ENCODE measurements around the gene ERCC4.

Gene ERCC4

GRCh38 chr16:13962232-13962631, 42.3 kb downstream of the ERCC4 start:
- Histone ChIP-seq H3K4me3 (ENCODE audit: low read depth, low read length) (no peak overlapping the region), H2BK5ac (ENCODE audit: low read depth, low read length, poor library complexity) (no peak overlapping the region), H2BK12ac (ENCODE audit: low read length) (no peak overlapping the region), H2BK120ac (ENCODE audit: insufficient read depth, low read length, poor library complexity) (no peak overlapping the region), H3K18ac (ENCODE audit: low read length) (no peak overlapping the region), H3K79me1 (ENCODE audit: low read length) (no peaks in the 10 kb centered on the region), H3K23ac (ENCODE audit: low read length) (no peak overlapping the region), H3K36me3 (ENCODE audit: control insufficient read depth in 1 of 2, insufficient read depth in 2 of 2, low read length in 2 of 2) (no peaks in the 10 kb centered on the region), H3K4me2 (ENCODE audit: low read length) (no peak overlapping the region), H3K9me3 (ENCODE audit: insufficient read depth, low read depth, low read length) (no peaks in the 10 kb centered on the region), H2AFZ (ENCODE audit: insufficient read depth, low read length, poor library complexity) (no peak overlapping the region), H2AK5ac (ENCODE audit: low read length) (no peak overlapping the region), H3K79me2 (ENCODE audit: control insufficient read depth, insufficient read depth, low read length, poor library complexity) (no peaks in the 10 kb centered on the region), H4K12ac (ENCODE audit: low read depth, low read length) (no peak overlapping the region), H4K8ac (ENCODE audit: low read depth, low read length) (no peak overlapping the region), H3K27me3 (ENCODE audit: insufficient read depth, low read length) (no peaks in the 10 kb centered on the region), H3K27ac (ENCODE audit: low read depth, low read length) (no peak overlapping the region), H3K4ac (ENCODE audit: low read depth, low read length) (no peak overlapping the region), H3K14ac (ENCODE audit: low read length) (no peak overlapping the region), H3K4me1 (ENCODE audit: control insufficient read depth in 1 of 2, insufficient read depth in 2 of 2, low read length in 2 of 2) (peaks cover 6% of the 10 kb centered on the region in 2 experiments), H4K91ac (ENCODE audit: low read depth, low read length) (no peak overlapping the region), H3K9ac (ENCODE audit: low read length) (no peak overlapping the region)
- DNase-seq, result no peak
- WGBS (ENCODE audit: extremely low coverage, insufficient coverage, insufficient read length), result no CpG with 5 or more reads among the region's 1 CpG

GRCh38 chr16:13968835-13969234, 48.9 kb downstream of the ERCC4 start:
- Histone ChIP-seq H2BK12ac (ENCODE audit: low read length) (no peak overlapping the region), H3K79me2 (ENCODE audit: control insufficient read depth, insufficient read depth, low read length, poor library complexity) (no peaks in the 10 kb centered on the region), H3K4me2 (ENCODE audit: low read length) (no peak overlapping the region), H3K27me3 (ENCODE audit: insufficient read depth, low read length) (no peaks in the 10 kb centered on the region), H3K36me3 (ENCODE audit: control insufficient read depth in 1 of 2, insufficient read depth in 2 of 2, low read length in 2 of 2) (no peaks in the 10 kb centered on the region), H2BK5ac (ENCODE audit: low read depth, low read length, poor library complexity) (no peak overlapping the region), H3K4me3 (ENCODE audit: low read depth, low read length) (no peak overlapping the region), H3K23ac (ENCODE audit: low read length) (no peak overlapping the region), H3K9ac (ENCODE audit: low read length) (no peak overlapping the region), H2AK5ac (ENCODE audit: low read length) (no peak overlapping the region), H2AFZ (ENCODE audit: insufficient read depth, low read length, poor library complexity) (no peak overlapping the region), H3K4me1 (ENCODE audit: control insufficient read depth in 1 of 2, insufficient read depth in 2 of 2, low read length in 2 of 2) (no peaks in the 10 kb centered on the region), H4K91ac (ENCODE audit: low read depth, low read length) (no peak overlapping the region), H2BK120ac (ENCODE audit: insufficient read depth, low read length, poor library complexity) (no peak overlapping the region), H3K14ac (ENCODE audit: low read length) (no peak overlapping the region), H3K79me1 (ENCODE audit: low read length) (no peaks in the 10 kb centered on the region), H3K18ac (ENCODE audit: low read length) (no peak overlapping the region), H4K8ac (ENCODE audit: low read depth, low read length) (no peak overlapping the region), H3K9me3 (ENCODE audit: insufficient read depth, low read depth, low read length) (no peaks in the 10 kb centered on the region), H3K4ac (ENCODE audit: low read depth, low read length) (no peak overlapping the region), H4K12ac (ENCODE audit: low read depth, low read length) (no peak overlapping the region), H3K27ac (ENCODE audit: low read depth, low read length) (no peak overlapping the region)
- no peak for DNase-seq
- WGBS (ENCODE audit: extremely low coverage, insufficient coverage, insufficient read length), result no CpG with 5 or more reads among the region's 2 CpGs

GRCh38 chr16:13969711-13970110, 49.8 kb downstream of the ERCC4 start:
- Histone ChIP-seq H3K4me1 (ENCODE audit: control insufficient read depth in 1 of 2, insufficient read depth in 2 of 2, low read length in 2 of 2) (no peaks in the 10 kb centered on the region), H4K12ac (ENCODE audit: low read depth, low read length) (no peak overlapping the region), H2AFZ (ENCODE audit: insufficient read depth, low read length, poor library complexity) (no peak overlapping the region), H3K18ac (ENCODE audit: low read length) (no peak overlapping the region), H3K4me3 (ENCODE audit: low read depth, low read length) (no peak overlapping the region), H3K4me2 (ENCODE audit: low read length) (no peak overlapping the region), H3K4ac (ENCODE audit: low read depth, low read length) (no peak overlapping the region), H3K79me1 (ENCODE audit: low read length) (no peaks in the 10 kb centered on the region), H3K27me3 (ENCODE audit: insufficient read depth, low read length) (no peaks in the 10 kb centered on the region), H3K36me3 (ENCODE audit: control insufficient read depth in 1 of 2, insufficient read depth in 2 of 2, low read length in 2 of 2) (no peaks in the 10 kb centered on the region), H2AK5ac (ENCODE audit: low read length) (no peak overlapping the region), H3K14ac (ENCODE audit: low read length) (no peak overlapping the region), H4K91ac (ENCODE audit: low read depth, low read length) (no peak overlapping the region), H4K8ac (ENCODE audit: low read depth, low read length) (no peak overlapping the region), H2BK120ac (ENCODE audit: insufficient read depth, low read length, poor library complexity) (no peak overlapping the region), H3K23ac (ENCODE audit: low read length) (no peak overlapping the region), H2BK12ac (ENCODE audit: low read length) (no peak overlapping the region), H3K79me2 (ENCODE audit: control insufficient read depth, insufficient read depth, low read length, poor library complexity) (no peaks in the 10 kb centered on the region), H3K27ac (ENCODE audit: low read depth, low read length) (no peak overlapping the region), H3K9me3 (ENCODE audit: insufficient read depth, low read depth, low read length) (no peaks in the 10 kb centered on the region), H3K9ac (ENCODE audit: low read length) (no peak overlapping the region), H2BK5ac (ENCODE audit: low read depth, low read length, poor library complexity) (no peak overlapping the region)
- DNase-seq, result no peak
- no CpG with 5 or more reads among the region's 3 CpGs for whole genome bisulfite sequencing (ENCODE audit: extremely low coverage, insufficient coverage, insufficient read length)

DNA sequence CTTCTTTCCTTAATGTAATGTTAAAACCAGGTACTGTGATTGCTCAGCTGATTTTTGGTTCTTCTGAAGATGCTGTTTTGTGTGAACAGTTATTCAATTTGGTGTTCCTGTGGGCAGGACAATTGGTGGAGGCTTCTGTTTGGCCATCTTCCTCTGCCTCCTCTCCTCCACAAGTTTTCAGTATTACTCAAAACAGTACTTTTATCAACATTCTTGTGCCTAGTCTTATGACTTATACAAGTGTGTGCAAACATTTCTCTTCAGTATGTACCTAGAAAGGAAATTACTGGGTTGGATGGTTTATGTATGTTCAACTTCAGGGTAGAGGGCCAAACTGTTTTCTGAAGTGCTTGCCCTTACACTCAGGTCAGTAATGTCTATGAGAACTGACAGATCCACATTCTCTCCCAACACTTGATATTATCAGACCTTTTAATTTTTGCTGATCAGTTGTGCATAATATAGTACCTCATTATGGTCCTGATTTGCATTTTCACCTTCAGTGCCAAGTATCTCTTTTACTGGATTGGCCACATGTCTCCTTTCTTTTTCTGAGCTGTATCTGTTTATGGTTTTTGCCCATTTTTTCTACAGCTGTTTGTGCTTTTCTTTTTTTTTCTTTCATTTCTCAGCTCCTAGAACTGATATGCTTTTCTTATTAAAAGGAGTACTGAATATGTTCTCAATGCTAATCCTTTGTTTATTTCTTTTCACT, 50.9 kb downstream of the ERCC4 start:
- Histone ChIP-seq H3K27me3 (ENCODE audit: insufficient read depth, low read length) (no peaks in the 10 kb centered on the region), H3K79me2 (ENCODE audit: control insufficient read depth, insufficient read depth, low read length, poor library complexity) (no peaks in the 10 kb centered on the region), H3K18ac (ENCODE audit: low read length) (no peak overlapping the region), H3K79me1 (ENCODE audit: low read length) (no peaks in the 10 kb centered on the region), H3K4me1 (ENCODE audit: control insufficient read depth in 1 of 2, insufficient read depth in 2 of 2, low read length in 2 of 2) (no peaks in the 10 kb centered on the region), H3K36me3 (ENCODE audit: control insufficient read depth in 1 of 2, insufficient read depth in 2 of 2, low read length in 2 of 2) (no peaks in the 10 kb centered on the region), H2AK5ac (ENCODE audit: low read length) (no peak overlapping the region), H2AFZ (ENCODE audit: insufficient read depth, low read length, poor library complexity) (no peak overlapping the region), H3K4ac (ENCODE audit: low read depth, low read length) (no peak overlapping the region), H3K23ac (ENCODE audit: low read length) (no peak overlapping the region), H4K12ac (ENCODE audit: low read depth, low read length) (no peak overlapping the region), H2BK120ac (ENCODE audit: insufficient read depth, low read length, poor library complexity) (no peak overlapping the region), H4K8ac (ENCODE audit: low read depth, low read length) (no peak overlapping the region), H2BK12ac (ENCODE audit: low read length) (no peak overlapping the region), H3K9me3 (ENCODE audit: insufficient read depth, low read depth, low read length) (no peaks in the 10 kb centered on the region), H3K4me3 (ENCODE audit: low read depth, low read length) (no peak overlapping the region), H3K4me2 (ENCODE audit: low read length) (no peak overlapping the region), H3K9ac (ENCODE audit: low read length) (no peak overlapping the region), H4K91ac (ENCODE audit: low read depth, low read length) (no peak overlapping the region), H3K14ac (ENCODE audit: low read length) (no peak overlapping the region), H2BK5ac (ENCODE audit: low read depth, low read length, poor library complexity) (no peak overlapping the region), H3K27ac (ENCODE audit: low read depth, low read length) (no peak overlapping the region)
- DNase-seq, result no peak

Data from trophoblast cell (in vitro differentiated cells and primary cell).